ENCODE data around the gene PCDHGC3. TPM values are rescaled to one million over a fixed set of nuclear protein-coding genes. Genes with fewer than 3 reads are reported as not detected.
A peak's percentile ranks its signal among the peaks of the same experiment; 100 is the strongest.
"Not testable (repeated sequence)": the region's sequence is repeated elsewhere in the genome, so short reads cannot be mapped to it uniquely, and the experiment has no call there.

Gene PCDHGC3
- 5.9 and 7.0 TPM in 2 replicates for total RNA-seq (2014; rRNA removed; shearing (Covaris generic))
- polyA plus RNA-seq (2014; cell fraction: nucleus; rRNA removed): 9.7 and 11.1 TPM in 2 replicates

DNA sequence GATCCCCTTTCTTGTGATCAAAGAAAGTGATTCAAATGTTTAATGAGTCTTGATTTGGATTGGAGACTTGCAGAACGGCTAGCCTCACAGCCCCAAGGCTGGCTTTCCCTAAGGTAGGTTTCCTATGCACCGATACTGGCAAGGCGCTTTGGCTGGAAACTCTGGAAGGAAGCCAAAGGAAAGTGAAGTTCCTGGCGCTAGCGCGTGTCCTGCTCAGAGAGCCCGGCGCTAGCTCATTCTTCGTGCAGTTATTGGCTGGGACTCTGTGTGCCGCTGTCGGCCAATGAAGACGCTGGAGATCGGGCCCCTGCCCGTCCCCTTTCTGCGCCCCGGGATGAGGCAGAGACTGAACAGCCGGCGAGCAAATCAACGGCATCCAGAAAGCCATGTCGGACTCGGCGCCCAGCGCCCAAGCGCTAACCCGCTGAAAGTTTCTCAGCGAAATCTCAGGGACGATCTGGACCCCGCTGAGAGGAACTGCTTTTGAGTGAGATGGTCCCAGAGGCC is at the start of gene PCDHGC3:
TSS of gene PCDHGC3 (plus strand) at position 342 of the 507 bp plus-strand sequence. CDS start at position 493, 151 bp downstream.
- DNase-seq (ENCODE audit: extremely low read depth, low read depth): peak; percentile 92

GRCh38 chr5:141427783-141428426 is 47.9 kb upstream of the PCDHGC3 start:
- DNase-seq (ENCODE audit: extremely low read depth, low read depth): no peak

GRCh38 chr5:141430332-141431113 is 45.2 kb upstream of the PCDHGC3 start, which contains the start of gene PCDHGA12:
TSS of gene PCDHGA12 (plus strand) at chr5:141430507. CDS start at chr5:141430760, 253 bp downstream.
- DNase-seq (ENCODE audit: extremely low read depth, low read depth): no peak

GRCh38 chr5:141431286-141431685 is 44.5 kb upstream of the PCDHGC3 start:
- DNase-seq (ENCODE audit: extremely low read depth, low read depth): no peak

GRCh38 chr5:141432308-141432707 is 43.5 kb upstream of the PCDHGC3 start:
- DNase-seq (ENCODE audit: extremely low read depth, low read depth): not testable (repeated sequence)

GRCh38 chr5:141432726-141433125 is 43.0 kb upstream of the PCDHGC3 start:
- not testable (repeated sequence) for DNase-seq (ENCODE audit: extremely low read depth, low read depth)

DNA sequence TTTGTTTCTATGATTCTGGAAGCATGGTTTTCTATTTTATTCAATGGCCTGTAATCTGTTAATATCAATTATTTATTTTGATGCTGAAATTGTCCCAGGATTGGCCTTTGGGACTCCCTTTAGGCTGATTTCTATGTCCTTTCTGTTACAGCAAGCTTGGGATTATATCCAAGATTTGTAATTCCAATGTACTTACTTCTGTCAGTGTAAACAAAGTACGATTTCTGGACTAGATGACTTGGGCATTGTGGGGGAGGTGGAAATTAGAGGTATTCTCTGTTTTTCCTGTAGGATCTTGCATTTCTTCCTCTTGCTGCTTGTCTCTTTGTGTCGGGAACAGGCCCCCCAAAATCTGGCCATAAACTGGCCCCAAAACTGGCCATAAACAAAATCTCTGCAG is 41.8 kb upstream of the PCDHGC3 start:
- DNase-seq (ENCODE audit: extremely low read depth, low read depth): no peak

DNA sequence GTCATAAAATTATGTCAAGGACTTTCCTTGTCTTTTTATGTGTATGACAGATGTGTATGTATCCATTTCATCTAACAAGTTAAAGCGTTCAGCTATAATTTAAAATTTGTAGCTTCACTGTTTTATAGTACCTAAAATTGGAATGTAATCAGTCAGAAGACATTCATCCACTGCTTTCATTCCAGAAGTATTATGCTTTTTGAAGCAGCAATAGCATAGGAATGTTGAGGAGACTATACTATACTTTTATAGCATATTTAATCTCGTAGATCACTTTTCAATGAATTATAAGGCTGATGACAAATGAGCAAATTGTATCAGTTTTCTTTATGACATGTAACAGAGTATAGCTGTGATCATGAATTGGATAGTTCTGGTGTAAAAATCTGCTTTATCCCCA is 38.5 kb upstream of the PCDHGC3 start:
- DNase-seq (ENCODE audit: extremely low read depth, low read depth): no peak

DNA sequence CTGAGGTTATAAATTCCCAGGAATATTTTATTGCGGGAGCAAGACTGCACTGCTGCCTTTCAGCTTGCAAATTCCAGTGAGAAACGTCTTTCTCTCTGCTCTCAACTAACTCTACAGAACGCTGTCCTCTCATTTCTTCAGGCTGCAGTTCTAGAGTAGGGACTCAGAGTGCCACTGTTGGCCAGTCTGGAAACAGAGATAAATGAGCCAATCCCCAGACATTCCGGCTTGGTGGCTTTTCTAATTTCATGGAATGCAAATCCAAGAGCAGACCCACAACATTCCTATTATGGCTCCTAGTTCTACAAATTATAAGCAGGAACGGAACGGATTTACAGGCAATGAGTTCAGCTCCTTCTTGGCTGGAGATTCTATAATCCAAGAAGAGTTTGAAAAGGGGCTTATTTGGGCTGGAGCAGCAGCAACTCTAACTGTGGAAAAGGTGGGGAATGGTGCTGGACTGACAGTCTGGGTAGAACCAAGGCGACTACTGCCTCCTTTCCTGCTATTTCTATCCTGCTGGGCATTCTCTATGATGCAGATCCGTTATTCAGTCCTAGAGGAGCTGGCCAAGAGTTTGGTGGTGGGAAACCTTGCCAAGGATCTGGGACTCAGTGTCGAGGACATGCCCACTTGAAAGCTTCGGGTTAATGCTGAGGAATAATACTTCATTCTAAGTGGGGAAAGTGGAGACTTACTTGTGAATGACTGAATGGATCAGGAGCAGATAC is 36.2 kb upstream of the PCDHGC3 start:
- no peak for DNase-seq (ENCODE audit: extremely low read depth, low read depth)

GRCh38 chr5:141440341-141440740 is 35.4 kb upstream of the PCDHGC3 start:
- no peak for DNase-seq (ENCODE audit: extremely low read depth, low read depth)

- no peak for DNase-seq (ENCODE audit: extremely low read depth, low read depth)
Measured at GRCh38 chr5:141441571-141442170, 34.1 kb upstream of the PCDHGC3 start.

- DNase-seq (ENCODE audit: extremely low read depth, low read depth): no peak
Measured at GRCh38 chr5:141465351-141465750, 10.4 kb upstream of the PCDHGC3 start.

- peak; percentile 44 for DNase-seq (ENCODE audit: extremely low read depth, low read depth)
Measured at GRCh38 chr5:141476132-141476911, 556 bp downstream of the PCDHGC3 start.

- no peak for DNase-seq (ENCODE audit: extremely low read depth, low read depth)
Measured at GRCh38 chr5:141477044-141477575, 1.3 kb downstream of the PCDHGC3 start.

- DNase-seq (ENCODE audit: extremely low read depth, low read depth): no peak
Measured at GRCh38 chr5:141477815-141478214, 2.0 kb downstream of the PCDHGC3 start.

DNA sequence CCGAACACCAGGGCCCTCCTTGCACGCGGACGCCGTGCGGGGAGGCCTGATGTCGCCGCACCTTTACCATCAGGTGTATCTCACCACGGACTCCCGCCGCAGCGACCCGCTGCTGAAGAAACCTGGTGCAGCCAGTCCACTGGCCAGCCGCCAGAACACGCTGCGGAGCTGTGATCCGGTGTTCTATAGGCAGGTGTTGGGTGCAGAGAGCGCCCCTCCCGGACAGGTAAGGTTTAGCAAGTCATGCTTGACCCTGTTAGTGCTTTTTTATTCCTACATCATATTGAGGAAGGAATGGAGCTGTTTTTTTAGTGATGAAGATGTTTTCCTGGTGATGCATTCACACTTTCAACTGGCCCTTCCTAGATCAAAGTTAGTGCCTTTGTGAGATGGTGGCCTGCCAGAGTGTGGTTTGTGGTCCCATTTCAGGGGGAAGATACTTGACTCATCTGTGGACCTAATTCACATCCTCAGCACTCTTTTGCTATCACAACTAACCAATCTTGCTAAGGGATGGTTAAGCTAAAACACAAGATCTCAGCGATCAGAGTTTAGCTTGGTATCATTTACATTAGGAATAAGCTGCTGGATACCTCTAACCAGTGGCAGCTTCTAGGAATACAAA is 2.7 kb downstream of the PCDHGC3 start:
- DNase-seq (ENCODE audit: extremely low read depth, low read depth): no peak

DNA sequence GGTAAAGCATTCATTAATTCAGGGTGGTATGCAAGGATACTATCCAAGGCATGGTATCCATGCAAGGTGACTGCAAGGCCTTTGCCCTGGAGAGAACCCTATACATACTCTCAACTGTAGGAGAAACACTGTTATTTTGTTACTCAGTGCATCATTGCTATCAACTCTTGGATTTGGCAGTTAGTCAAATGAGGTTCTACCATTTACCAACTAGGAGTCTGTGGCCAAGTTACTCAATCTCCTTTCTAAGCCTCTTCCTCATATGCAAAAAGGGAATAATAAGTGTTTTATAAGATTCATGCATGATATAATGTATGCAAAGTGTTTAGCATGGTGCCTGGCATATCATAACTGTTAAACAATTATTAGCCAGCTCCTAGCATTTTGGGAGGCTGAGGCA is 4.0 kb downstream of the PCDHGC3 start:
- DNase-seq (ENCODE audit: extremely low read depth, low read depth): no peak

DNA sequence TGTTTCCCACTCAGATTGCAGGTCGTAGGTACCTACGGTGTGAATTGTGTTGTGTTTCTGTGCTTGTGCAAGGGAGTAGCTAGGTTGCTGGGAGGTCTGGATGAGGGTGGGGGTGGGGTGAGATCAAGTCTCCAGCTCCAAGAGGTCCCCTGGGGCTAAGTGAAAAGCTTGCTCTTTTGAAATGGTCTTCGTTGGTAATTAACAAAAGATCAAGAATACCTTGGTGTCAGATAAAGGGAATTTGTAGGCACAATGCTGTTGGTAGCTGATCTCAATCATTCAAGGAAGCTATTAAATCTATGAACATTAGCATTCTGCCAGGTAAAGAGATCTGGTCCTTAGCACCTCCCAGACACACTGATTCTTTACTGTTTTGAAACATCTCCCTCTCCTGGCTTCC is 8.1 kb downstream of the PCDHGC3 start:
- no peak for DNase-seq (ENCODE audit: extremely low read depth, low read depth)

- DNase-seq (ENCODE audit: extremely low read depth, low read depth): no peak
Measured at GRCh38 chr5:141484310-141484640, 8.5 kb downstream of the PCDHGC3 start.
